NCI-H510A treated with DMSO at 0.1 percent for 48 hours (cell line): ENCODE data around the gene UBL7.

Experiments
- DNase-seq: peaks from one replicate; lab custom pipeline; 2025; lab: John Stamatoyannopoulos, UW

The UBL7 gene

GRCh38 chr15:74438721-74439316 lies 22.1 kb downstream of the UBL7 start:
- DNase-seq = peak; percentile 17

GRCh38 chr15:74438206-74438605 lies 22.8 kb downstream of the UBL7 start:
- DNase-seq = no peak

- no peak for DNase-seq
Measured at GRCh38 chr15:74434263-74435136, 26.5 kb downstream of the UBL7 start.

- peak; percentile 56 for DNase-seq
Measured at GRCh38 chr15:74433592-74434262, 27.2 kb downstream of the UBL7 start, which contains the start of gene SEMA7A. SEMA7A (minus strand) TSS chr15:74433958; CDS start chr15:74433918, 40 bp downstream.

- DNase-seq = no peak
Measured at GRCh38 chr15:74432968-74433591, 27.9 kb downstream of the UBL7 start.

- DNase-seq = no peak
Measured at GRCh38 chr15:74432271-74432967, 28.5 kb downstream of the UBL7 start.

- no peak for DNase-seq
Measured at GRCh38 chr15:74431645-74432044, 29.3 kb downstream of the UBL7 start.

GRCh38 chr15:74431116-74431515 lies 29.8 kb downstream of the UBL7 start:
- no peak for DNase-seq

GRCh38 chr15:74430510-74430951 lies 30.4 kb downstream of the UBL7 start:
- no peak for DNase-seq

GRCh38 chr15:74429781-74430400 lies 31.1 kb downstream of the UBL7 start:
- DNase-seq = no peak

- no peak for DNase-seq
Measured at GRCh38 chr15:74428970-74429780, 31.8 kb downstream of the UBL7 start.

- DNase-seq = no peak
Measured at GRCh38 chr15:74428442-74428787, 32.5 kb downstream of the UBL7 start.

- DNase-seq = no peak
Measured at GRCh38 chr15:74427607-74428441, 33.1 kb downstream of the UBL7 start.

- no peak for DNase-seq
Measured at GRCh38 chr15:74426404-74427281, 34.3 kb downstream of the UBL7 start.

- DNase-seq = no peak
Measured at GRCh38 chr15:74425630-74426029, 35.3 kb downstream of the UBL7 start.

GRCh38 chr15:74424901-74425528 lies 35.9 kb downstream of the UBL7 start:
- DNase-seq = no peak

GRCh38 chr15:74423431-74424257 lies 37.3 kb downstream of the UBL7 start:
- no peak for DNase-seq
